H9 (cell line): ENCODE measurements around the gene SEC24C. TPM values are rescaled to one million over a fixed set of nuclear protein-coding genes. Genes with fewer than 3 reads are reported as not detected.
A peak's percentile ranks its signal among the peaks of the same experiment; 100 is the strongest.
"Not testable (repeated sequence)": the region's sequence is repeated elsewhere in the genome, so short reads cannot be mapped to it uniquely, and the experiment has no call there.

Experiments used
- DNase-seq: peaks from one replicate; pipeline ENCODE4 v3.0.0-alpha.2; 2017
- H2AFZ ChIP-seq: one replicate; pipeline ENCODE4 v1.6.1; 2013; ENCODE audit warnings: mild to moderate bottlenecking, low read length, control low read depth, moderate library complexity
- H2AK5ac ChIP-seq: 2 replicates; pipeline ENCODE4 v1.6.1; 2013; ENCODE audit warnings: low read length, control low read depth, mixed read lengths; ENCODE audit not compliant: insufficient read length
- H2BK120ac ChIP-seq: one replicate; pipeline ENCODE4 v1.6.1; 2013; ENCODE audit warnings: low read depth, mild to moderate bottlenecking, low read length, control low read depth, inconsistent platforms; ENCODE audit not compliant: poor library complexity, severe bottlenecking
- H2BK12ac ChIP-seq: 2 replicates; pipeline ENCODE4 v1.6.1; 2013; ENCODE audit warnings: low read length, control low read depth, mixed read lengths, low read depth; ENCODE audit not compliant: insufficient read length
- H2BK15ac ChIP-seq: 2 replicates; pipeline ENCODE4 v1.6.1; 2013; ENCODE audit warnings: low read depth, low read length, control low read depth
- H2BK20ac ChIP-seq: one replicate; pipeline ENCODE4 v1.6.1; 2013; ENCODE audit warnings: low read depth, mild to moderate bottlenecking, low read length, control low read depth, inconsistent platforms; ENCODE audit not compliant: poor library complexity, severe bottlenecking
- H2BK5ac ChIP-seq: 2 replicates; pipeline ENCODE4 v1.6.1; 2013; ENCODE audit warnings: low read length, control low read depth, mixed read lengths; ENCODE audit not compliant: insufficient read length
- H3K14ac ChIP-seq: 2 replicates; pipeline ENCODE4 v1.6.1; 2013; ENCODE audit warnings: low read length, control low read depth; ENCODE audit not compliant: insufficient read depth
- H3K18ac ChIP-seq: 2 replicates; pipeline ENCODE4 v1.6.1; 2013; ENCODE audit warnings: low read depth, mild to moderate bottlenecking, mixed read lengths, low read length, control low read depth; ENCODE audit not compliant: insufficient read length
- H3K23ac ChIP-seq: 2 replicates; pipeline ENCODE4 v1.6.1; 2013; ENCODE audit warnings: low read length, control low read depth, mixed read lengths, low read depth; ENCODE audit not compliant: insufficient read length
- H3K23me2 ChIP-seq: 2 replicates; pipeline ENCODE4 v1.6.1; 2013; ENCODE audit warnings: low read depth, mild to moderate bottlenecking, mixed read lengths, low read length, control low read depth; ENCODE audit not compliant: insufficient read length, poor library complexity, severe bottlenecking
- H3K27ac ChIP-seq: 2 replicates; pipeline ENCODE4 v1.5.1; 2013; ENCODE audit warnings: low read length, control low read depth, mixed read lengths, low read depth; ENCODE audit not compliant: insufficient read length
- H3K27me3 ChIP-seq: 2 replicates; pipeline ENCODE4 v1.6.1; 2013; ENCODE audit warnings: low read length, control low read depth, inconsistent platforms; ENCODE audit not compliant: insufficient read depth
- H3K4ac ChIP-seq: 2 replicates; pipeline ENCODE4 v1.6.1; 2013; ENCODE audit warnings: low read depth, mild to moderate bottlenecking, control low read depth, inconsistent platforms, low read length, moderate library complexity
- H3K4me1 ChIP-seq: 2 replicates; pipeline ENCODE4 v1.6.1; 2013; ENCODE audit warnings: low read length, control low read depth, inconsistent platforms; ENCODE audit not compliant: insufficient read depth
- H3K4me2 ChIP-seq: 2 replicates; pipeline ENCODE4 v1.6.1; 2013; ENCODE audit warnings: low read length, control low read depth, mixed read lengths; ENCODE audit not compliant: insufficient read length, insufficient read depth
- H3K56ac ChIP-seq: 2 replicates; pipeline ENCODE4 v1.6.1; 2013; ENCODE audit warnings: low read depth, mild to moderate bottlenecking, mixed read lengths, low read length, control low read depth; ENCODE audit not compliant: insufficient read length
- H3K79me1 ChIP-seq: 2 replicates; pipeline ENCODE4 v1.6.1; 2013; ENCODE audit warnings: low read depth, mild to moderate bottlenecking, moderate library complexity, low read length, control low read depth, inconsistent platforms; ENCODE audit not compliant: insufficient read depth, poor library complexity, severe bottlenecking
- H3K79me2 ChIP-seq: 2 replicates; pipeline ENCODE4 v1.6.1; 2013; ENCODE audit warnings: low read length, control low read depth, inconsistent platforms; ENCODE audit not compliant: insufficient read depth
- H3K9ac ChIP-seq: 2 replicates; pipeline ENCODE4 v1.6.1; 2013; ENCODE audit warnings: low read length, control low read depth, mixed read lengths; ENCODE audit not compliant: insufficient read length; ENCODE audit errors: extremely low read depth
- H3K9me3 ChIP-seq: one replicate; pipeline ENCODE4 v1.6.1; 2013; ENCODE audit warnings: low read depth, low read length, inconsistent platforms; ENCODE audit not compliant: control insufficient read depth
- H3T11ph ChIP-seq: one replicate; pipeline ENCODE4 v1.6.1; 2013; ENCODE audit warnings: mild to moderate bottlenecking, low read length, control low read depth, inconsistent platforms
- H4K20me1 ChIP-seq: one replicate; pipeline ENCODE4 v1.6.1; 2013; ENCODE audit not compliant: control insufficient read depth, insufficient read length, insufficient read depth
- H4K5ac ChIP-seq: 2 replicates; pipeline ENCODE4 v1.6.1; 2013; ENCODE audit warnings: low read depth, mild to moderate bottlenecking, mixed read lengths, low read length, control low read depth; ENCODE audit not compliant: insufficient read length
- H4K8ac ChIP-seq: replicated peaks from 2 replicates; pipeline ENCODE4 v1.6.1; 2013; ENCODE audit warnings: low read length, control low read depth, mixed read lengths, low read depth; ENCODE audit not compliant: insufficient read length
- H4K91ac ChIP-seq: 2 replicates; pipeline ENCODE4 v1.6.1; 2013; ENCODE audit warnings: low read depth, mild to moderate bottlenecking, moderate library complexity, mixed read lengths, low read length, control low read depth; ENCODE audit not compliant: insufficient read length
- H3K27ac Mint-ChIP-seq, 3 experiments: 2 replicates in 2 of 3; 3 replicates in 1 of 3; pipeline ENCODE4 v1.8.0; 2020 to 2021; ENCODE audit warnings: mixed read lengths in 3 of 3, mild to moderate bottlenecking in 1 of 3, moderate library complexity in 1 of 3
- H3K27me3 Mint-ChIP-seq: 2 replicates; pipeline ENCODE4 v1.8.0; 2021; ENCODE audit warnings: low read depth, mild to moderate bottlenecking, moderate library complexity, mixed read lengths
- H3K36me3 Mint-ChIP-seq, 3 experiments: 2 replicates in 2 of 3; 3 replicates in 1 of 3; pipeline ENCODE4 v1.8.0; 2020 to 2021; ENCODE audit warnings: low read depth in 3 of 3, mixed read lengths in 3 of 3; ENCODE audit not compliant: insufficient read depth in 1 of 3
- H3K4me1 Mint-ChIP-seq, 2 experiments: 2 replicates each; pipeline ENCODE4 v1.8.0; 2020; ENCODE audit warnings: mixed read lengths in 2 of 2
- H3K4me3 Mint-ChIP-seq, 2 experiments: 2 replicates in 1 of 2; 3 replicates in 1 of 2; pipeline ENCODE4 v1.8.0; 2020 to 2021; ENCODE audit warnings: mild to moderate bottlenecking in 2 of 2, mixed read lengths in 2 of 2, moderate library complexity in 1 of 2
- H3K9me3 Mint-ChIP-seq, 2 experiments: 2 replicates in 1 of 2; 3 replicates in 1 of 2; pipeline ENCODE4 v1.8.0; 2020; ENCODE audit warnings: mild to moderate bottlenecking in 2 of 2, mixed read lengths in 2 of 2, moderate library complexity in 1 of 2
- WGBS: extraction: QIAGEN DNeasy Blood & Tissue Kit; methylation state at CpG from one replicate; pipeline ENCODE4 v1.1.7; 2013; ENCODE audit warnings: missing lambda C conversion rate, low lambda C conversion rate, mixed read lengths; ENCODE audit not compliant: insufficient read length; ENCODE audit errors: extremely low coverage; 5-methylcytosine and 5-hydroxymethylcytosine counted together
- total RNA-seq: library from RNA; stranded (reverse); gene quantifications from 2 replicates; pipeline ENCODE4 v1.2.1, GENCODE V29; 2021

SEC24C gene
- total RNA-seq, 1 experiment from 2014 or later = 62.4 TPM

DNA sequence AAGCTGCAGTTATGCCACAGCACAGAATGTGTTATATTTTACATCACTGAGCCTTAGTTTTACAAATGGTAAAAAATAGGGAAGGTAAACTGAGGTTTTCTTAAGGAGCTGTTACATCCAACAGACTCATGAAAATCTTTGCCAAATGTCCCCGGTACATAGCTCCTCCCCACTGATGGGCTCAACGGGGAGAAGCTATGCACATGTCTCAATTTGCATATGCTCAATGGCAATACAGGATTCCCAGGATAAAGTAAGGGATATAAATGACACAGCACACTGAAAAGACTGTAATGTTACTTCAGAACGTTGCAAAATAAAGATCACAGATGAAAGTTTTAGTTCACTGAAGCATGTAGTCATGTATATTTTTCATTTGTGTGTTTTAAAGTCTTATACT lies 29.7 kb upstream of the SEC24C start:
- H3K27ac ChIP-seq = not testable (repeated sequence)
- WGBS = no CpG with 5 or more reads among the region's 3 CpGs

DNA sequence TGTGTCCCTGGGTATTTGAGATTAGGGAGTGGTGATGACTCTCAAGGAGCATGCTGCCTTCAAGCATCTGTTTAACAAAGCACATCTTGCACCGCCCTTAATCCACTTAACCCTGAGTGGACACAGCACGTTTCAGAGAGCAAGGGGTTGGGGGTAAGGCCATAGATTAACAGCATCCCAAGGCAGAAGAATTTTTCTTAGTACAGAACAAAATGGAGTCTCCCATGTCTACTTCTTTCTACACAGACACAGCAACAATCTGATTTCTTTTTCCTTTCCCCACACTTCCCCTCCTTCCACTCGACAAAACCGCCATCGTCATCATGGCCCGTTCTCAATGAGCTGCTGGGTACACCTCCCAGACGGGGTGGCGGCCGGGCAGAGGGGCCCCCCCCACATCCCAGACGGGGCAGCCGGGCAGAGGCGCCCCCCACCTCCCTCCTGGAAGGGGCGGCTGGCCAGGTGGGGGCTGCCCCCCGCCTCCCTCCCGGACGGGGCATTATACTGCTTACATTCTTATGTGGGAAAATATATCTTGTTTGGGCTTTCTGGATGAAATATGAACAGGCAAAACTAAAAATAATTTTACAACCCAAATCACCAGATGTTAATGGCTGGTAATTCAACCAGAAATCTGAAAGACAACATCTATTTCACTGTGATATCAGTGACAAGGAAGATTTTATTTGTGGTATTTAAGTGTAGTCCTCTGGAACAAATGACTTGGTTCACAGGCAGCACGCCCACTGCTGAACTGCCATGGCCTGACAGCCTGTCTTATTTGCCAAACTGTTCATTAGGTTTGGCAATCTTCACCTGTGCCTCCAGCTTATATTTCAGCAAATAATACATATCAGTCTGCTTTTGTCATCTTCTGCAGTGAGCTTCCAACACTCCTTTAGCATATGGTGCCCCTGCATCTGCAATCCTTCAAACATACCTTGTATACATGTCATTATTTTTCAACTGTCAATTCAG lies 28.7 kb upstream of the SEC24C start:
- H3K9me3 Mint-ChIP-seq = not testable (repeated sequence)
- no CpG with 5 or more reads among the region's 17 CpGs for WGBS
- H3K36me3 Mint-ChIP-seq = peaks cover 5 to 59% (median 42%) of the 10 kb centered on the region in 3 experiments; a peak in 5 of 7 replicates

More for the DNA sequence above, 29.7 kb upstream of the SEC24C start:
- not testable (repeated sequence) for H4K5ac ChIP-seq, H3K27ac Mint-ChIP-seq, H3K23me2 ChIP-seq, H3K27me3 Mint-ChIP-seq, H3K9me3 ChIP-seq, DNase-seq, H4K91ac ChIP-seq, H2BK120ac ChIP-seq, H3K9me3 Mint-ChIP-seq, H3T11ph ChIP-seq, H3K4me3 Mint-ChIP-seq, H2AFZ ChIP-seq, H3K9ac ChIP-seq, H3K14ac ChIP-seq, H2AK5ac ChIP-seq, H3K4ac ChIP-seq, H3K56ac ChIP-seq, H3K4me2 ChIP-seq, H3K4me1 Mint-ChIP-seq, H3K79me1 ChIP-seq, H3K18ac ChIP-seq, H3K27me3 ChIP-seq, H3K79me2 ChIP-seq, H2BK5ac ChIP-seq, H4K8ac ChIP-seq, H2BK12ac ChIP-seq, H2BK15ac ChIP-seq, H3K4me1 ChIP-seq, H2BK20ac ChIP-seq, H3K23ac ChIP-seq, H4K20me1 ChIP-seq
- peaks cover 5 to 50% (median 40%) of the 10 kb centered on the region in 3 experiments; a peak in 5 of 7 replicates for H3K36me3 Mint-ChIP-seq

More for the DNA sequence above, 28.7 kb upstream of the SEC24C start:
- H3K4ac ChIP-seq, H2BK5ac ChIP-seq, H2BK12ac ChIP-seq, H3K79me2 ChIP-seq, H3K27me3 ChIP-seq, H3K56ac ChIP-seq, H3K4me2 ChIP-seq, H3K4me1 ChIP-seq, H3K79me1 ChIP-seq, H3K18ac ChIP-seq, H3K14ac ChIP-seq, H3K23me2 ChIP-seq, H2BK15ac ChIP-seq, H4K5ac ChIP-seq, H3K9ac ChIP-seq, H4K91ac ChIP-seq, H3K4me3 Mint-ChIP-seq, H3K27ac ChIP-seq, H2AK5ac ChIP-seq, H2BK20ac ChIP-seq, H2AFZ ChIP-seq, H4K20me1 ChIP-seq, H4K8ac ChIP-seq, DNase-seq, H3K27me3 Mint-ChIP-seq, H3K23ac ChIP-seq, H2BK120ac ChIP-seq, H3K4me1 Mint-ChIP-seq, H3K9me3 ChIP-seq, H3T11ph ChIP-seq: not testable (repeated sequence)
- H3K27ac Mint-ChIP-seq = peak overlapping the region in 1 of 3 experiments; percentile 83; a peak in 1 of 7 replicates
